GM19035 (cell line): ENCODE data around the gene ADGRV1.

Experiments used
- ATAC-seq: cut with Tn5 transposase; IDR thresholded peaks from one replicate; pipeline ENCODE4 v1.9.1; 2021; ENCODE audit not compliant: unreplicated experiment

ADGRV1 gene

DNA sequence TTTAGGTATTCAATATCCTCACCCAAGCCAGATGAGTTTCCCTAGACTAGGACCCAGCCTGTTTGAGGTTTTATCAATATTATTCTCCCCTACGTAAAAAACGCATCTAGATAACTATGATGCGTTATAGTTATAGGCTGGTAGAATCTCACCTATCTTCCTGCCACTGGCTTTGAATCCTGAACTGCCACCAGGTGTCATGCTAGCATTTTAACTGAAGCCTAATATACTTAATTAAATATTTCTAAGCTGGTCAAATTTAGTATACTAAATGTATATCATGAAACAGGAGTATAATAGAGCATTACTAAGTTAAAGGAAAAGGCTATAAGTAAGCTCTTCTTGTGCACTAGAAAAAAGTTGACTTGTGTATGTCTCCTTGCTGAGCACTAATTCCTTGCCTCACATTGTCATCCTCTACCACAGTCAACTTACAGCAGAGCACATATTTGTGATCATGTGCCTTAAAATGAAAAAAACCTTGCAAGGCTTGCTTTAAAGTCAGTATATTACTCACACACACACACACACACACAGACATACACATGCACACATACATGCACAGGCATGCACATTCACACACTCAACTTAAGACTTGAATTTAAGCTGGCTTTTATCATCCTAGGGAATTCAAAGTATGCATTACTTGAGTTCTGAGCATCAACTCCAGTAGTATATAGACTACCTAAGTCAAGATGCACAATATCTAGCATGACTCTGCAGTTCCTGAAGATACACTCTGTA, 303.4 kb downstream of the ADGRV1 start:
- no peak for ATAC-seq

DNA sequence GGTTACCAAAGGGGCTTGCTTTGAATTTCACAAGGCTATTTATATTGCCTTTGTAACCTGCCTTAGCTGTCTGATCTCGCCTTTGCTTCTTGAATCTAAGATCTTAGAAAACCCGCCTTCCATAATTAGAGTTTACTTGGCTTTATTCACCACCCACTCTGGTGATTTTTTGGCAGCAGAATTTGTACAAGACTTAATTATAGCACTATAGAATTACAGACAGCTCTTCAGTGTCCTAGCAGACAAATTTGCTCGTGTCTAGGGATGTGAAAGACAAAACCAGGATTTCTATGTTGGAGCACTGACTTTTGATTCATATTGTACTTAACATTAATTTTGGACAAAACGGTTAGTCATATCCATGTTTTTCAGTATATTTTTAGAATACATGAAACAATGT, 306.6 kb downstream of the ADGRV1 start:
- ATAC-seq = no peak

DNA sequence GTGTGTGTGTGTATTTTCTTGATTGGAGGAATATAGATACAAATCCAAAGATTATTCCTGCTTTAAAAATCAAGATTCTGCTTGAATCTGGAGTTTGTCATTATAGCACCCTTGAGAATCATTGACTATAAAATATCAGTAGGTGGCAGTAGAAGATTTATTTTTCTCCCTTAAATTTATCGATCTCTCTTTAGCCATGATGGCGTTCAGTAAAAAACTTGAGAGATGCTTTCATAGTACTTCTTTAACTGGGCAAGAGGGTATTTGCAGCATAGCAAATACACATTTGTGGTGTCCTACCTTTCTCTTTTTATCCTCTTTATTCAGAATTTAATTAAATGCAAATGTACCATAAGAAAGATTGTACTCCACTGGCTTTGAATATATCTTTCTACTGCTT, 307.7 kb downstream of the ADGRV1 start:
- ATAC-seq = peak; percentile 59

DNA sequence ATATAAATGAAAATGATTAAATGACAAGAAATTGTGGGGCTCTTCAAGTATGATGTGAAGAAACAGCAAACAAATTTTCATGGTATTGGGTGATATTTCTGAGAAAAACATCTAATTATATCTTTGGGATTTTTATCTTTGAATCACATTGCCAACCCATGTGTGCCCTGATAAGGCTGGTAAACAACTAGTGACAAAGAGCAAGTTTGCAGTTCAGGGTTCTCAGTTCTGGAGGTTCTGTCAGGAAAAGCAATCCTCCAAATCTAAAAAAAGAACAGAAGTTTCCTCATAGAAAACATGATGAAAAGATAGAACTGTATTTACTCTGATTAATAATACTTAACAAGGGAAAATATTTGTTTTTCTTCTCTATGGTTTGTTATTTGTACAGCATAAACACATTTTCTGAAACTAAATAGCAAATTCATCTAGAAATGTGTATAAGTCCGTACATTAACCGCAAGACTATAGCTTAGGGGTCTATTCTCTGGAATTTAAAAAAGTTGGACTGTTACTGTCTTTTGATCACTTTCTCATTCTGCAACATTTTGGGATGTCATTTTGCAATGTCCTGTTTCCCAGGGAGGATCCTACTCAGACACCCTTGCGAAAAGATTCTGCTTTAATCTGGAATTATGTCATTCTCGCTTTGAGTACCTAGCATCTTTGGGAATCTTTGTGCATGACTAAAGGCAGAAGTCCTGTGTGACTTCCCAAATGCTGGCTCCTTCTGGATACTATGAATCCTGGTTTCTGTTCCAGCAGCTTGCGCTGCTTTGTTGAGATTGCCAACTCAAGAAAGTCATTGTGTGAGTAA, 308.5 kb downstream of the ADGRV1 start:
- ATAC-seq = no peak

DNA sequence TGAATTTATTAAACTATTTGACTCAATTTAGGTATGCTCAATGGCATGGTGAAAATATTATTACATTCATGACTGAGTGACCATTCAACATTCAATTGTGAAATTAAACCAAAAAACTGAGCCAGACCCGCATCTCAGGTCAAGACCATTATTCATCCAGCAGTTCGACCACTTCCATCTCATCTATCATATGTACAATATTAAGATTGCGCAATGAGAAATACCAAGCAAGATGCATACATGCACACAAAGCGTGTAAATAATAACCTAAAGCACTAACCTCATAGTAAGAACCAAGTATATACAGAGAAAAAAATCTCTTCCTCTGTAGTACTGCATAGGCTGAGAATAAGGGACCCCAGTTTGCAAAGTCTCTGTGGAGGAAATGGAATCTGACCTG, 310.2 kb downstream of the ADGRV1 start:
- no peak for ATAC-seq

DNA sequence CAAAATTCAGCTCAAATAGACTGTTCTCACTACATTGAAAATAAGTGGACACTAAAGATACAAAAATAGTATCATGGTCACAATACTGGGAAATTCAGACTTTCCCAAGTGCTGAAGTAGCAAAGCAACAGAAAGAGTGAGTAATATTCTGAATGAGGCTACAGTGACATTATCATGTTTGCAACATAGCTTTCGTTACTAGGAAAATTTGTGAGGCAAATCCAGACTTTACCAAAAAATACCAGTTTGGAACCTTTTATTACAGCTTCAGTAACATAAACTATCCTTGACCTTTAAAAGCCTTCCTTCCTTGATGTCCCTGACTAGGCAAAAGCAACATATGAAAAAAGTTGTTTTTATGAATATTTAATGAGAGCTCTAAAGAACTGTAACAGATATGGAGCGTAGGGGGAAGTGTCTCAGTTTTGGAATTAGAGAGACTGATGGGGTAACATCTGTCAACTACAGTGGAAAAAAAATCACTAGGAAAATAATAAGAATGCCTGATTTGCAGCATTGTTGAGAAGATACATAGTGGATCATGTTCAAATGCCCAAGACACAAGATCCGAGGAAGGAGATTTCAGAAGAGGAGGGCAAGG, 312.9 kb downstream of the ADGRV1 start:
- ATAC-seq = no peak

DNA sequence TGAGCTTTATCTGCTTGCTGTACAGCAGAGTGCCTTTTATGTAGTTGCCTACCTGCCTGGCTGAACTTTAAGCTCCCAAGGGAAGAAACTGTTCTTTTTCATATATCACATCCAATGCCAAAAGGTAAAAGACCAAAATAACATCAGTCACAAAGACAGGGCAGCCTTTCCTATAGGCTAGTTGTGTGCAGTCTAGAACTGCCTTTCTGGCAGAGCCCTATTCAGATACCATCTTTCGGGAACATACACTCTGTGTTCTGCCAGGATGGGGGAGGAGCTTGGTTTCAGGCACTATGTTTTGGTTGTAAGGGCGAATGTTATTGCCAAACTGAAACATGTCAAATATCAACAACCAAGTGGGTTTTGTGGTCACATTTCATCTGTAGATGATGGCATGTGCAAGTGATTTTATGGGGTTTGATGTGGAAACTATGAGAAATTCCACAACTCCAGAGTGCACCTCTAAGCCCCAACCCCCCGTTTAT, 314.5 kb downstream of the ADGRV1 start:
- no peak for ATAC-seq

DNA sequence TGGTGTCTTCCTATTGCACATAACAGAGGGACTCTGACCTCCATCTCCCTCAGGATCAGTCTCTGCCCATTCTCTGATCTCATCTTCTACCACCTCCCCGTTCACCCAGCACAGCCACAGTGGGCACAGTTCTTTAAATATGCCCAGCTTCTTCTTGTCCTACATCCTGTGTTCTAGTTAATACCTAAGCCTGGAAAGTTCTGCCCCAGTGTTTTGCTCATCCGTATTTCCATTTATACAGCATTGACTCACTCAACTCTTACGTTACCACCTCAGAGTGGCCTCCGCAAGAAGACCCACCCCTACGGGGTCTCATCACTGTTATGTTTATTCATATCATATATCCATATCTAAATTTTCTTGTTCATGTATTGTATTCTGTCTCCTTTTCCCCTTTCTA, 315.5 kb downstream of the ADGRV1 start:
- ATAC-seq = no peak

DNA sequence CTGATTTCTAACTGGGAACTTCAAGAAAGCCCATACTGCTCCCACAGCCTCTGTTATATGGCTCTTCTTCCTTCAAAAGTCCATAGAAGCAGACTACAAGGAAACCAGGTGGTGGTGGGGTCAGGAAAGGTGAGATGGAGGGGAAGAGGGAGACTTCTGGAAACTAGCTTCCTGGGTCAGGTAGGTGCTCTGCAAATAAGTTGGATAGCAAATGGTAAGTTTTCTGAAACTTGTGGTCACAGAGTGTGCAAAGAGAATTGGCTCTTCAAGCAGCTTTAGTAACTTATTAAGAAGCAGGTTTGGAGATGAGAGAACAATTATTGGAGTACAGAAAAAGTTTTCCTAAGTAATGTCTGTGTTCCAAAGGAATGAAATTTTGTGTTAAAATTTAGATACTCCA, 316.9 kb downstream of the ADGRV1 start:
- ATAC-seq = no peak

DNA sequence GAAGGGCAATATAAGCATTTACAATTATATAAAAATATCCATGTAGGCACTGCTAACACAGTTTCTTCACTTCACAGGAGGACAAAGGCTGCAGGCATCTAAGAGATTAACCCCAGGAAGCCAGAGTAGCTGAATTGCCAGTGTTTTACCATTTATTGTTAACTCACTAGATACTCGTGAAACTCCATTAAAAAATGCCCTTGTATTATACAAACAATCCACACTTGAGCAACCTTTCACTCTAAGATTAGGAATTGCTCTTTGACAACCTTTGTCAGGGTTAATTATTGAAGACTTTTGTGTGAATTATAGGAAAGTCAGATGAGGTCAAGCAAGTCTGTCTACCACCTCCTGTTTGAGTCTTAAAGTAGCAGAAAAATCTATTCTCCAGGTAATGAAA, 317.8 kb downstream of the ADGRV1 start:
- no peak for ATAC-seq

DNA sequence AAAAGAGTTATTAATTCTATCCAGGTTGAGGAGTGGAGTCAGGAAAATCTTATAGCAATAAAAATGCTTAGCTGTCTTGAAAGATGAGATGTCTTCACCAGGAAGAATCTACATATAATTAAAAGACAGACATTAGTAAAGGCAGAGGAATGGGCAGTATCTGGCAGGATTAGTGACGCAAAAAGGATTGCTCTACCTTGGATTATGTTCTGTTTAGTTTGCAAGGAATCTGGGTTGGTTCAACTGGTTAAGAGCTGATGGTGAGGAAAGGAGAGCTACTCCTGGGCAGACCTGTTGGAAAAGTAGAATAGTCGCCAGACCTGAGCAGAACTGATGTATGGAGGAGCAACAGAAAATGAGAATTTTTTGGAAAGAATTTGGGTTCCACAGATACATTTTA, 318.5 kb downstream of the ADGRV1 start:
- ATAC-seq = no peak

DNA sequence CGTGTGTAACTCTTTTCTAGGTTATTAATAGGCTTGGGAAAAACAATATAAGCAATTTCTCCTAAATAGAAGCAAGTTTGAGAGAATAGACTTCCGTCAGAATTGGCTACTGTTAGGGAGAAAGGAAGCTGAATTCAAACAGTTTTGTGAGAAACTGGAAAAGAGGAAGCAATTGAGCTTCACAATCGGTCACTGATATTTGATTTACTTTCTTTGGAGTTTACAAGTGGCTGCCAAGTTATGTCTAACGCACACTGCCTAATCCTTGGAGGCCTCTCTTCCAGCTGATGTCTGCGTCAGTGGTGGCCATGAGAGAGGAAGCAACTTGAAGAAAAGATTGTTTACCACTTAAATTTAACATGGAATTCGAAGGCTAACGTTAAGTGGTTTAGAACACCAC, 319.5 kb downstream of the ADGRV1 start:
- ATAC-seq = no peak

DNA sequence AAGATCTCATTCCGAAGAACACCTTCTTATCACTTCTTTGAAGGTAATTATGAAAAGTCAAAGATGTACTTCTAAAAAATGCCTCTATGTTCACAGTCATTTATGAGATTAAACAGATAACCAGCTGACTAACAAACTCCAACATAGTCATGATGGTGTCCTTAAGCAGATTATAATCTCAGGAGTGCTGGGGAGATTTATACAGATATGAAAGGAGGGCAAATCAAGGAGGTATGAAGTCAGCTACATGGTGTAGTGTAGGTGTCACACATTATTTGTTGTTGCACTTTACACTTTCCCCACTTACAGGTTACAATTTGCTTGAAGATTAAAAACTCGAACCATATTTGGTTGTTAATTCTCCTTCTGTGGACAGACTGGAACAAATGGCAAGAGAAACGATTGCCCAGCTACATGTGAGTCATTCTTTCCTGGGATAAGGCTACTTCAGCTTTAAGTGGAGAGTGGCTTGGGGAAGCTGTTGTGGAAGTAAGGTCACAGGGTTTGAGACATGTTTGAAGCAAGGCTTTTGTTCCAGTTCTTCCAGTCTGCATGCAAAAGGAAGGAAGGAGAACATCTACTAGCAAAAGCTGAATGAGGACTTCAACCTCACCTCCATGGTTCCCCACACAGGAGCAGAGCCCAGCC, 320.1 kb downstream of the ADGRV1 start:
- no peak for ATAC-seq

DNA sequence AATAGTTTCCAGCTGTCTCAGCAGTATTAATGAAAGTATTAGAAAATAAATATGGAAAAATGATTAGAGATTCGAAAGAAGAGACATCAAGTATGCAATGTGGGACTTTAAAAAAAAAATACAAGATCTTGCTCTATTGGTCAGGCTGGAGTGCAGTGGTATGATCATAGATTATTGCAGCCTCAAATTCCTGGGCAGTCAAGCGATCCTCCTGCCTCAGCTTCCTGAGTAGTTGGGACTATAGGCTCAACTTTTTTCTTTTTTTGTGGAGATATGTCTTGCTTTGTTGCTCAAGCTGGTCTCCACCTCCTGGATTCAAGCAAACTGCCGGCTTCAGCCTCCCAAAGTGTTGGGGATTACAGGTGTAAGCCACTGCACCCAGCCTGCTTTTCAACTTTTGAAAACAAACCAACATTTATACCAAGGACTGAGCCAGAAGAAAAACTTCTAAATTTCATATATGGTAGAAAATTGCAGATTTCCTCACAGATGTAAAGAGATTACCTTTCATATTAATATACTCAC, 323.1 kb downstream of the ADGRV1 start:
- no peak for ATAC-seq

DNA sequence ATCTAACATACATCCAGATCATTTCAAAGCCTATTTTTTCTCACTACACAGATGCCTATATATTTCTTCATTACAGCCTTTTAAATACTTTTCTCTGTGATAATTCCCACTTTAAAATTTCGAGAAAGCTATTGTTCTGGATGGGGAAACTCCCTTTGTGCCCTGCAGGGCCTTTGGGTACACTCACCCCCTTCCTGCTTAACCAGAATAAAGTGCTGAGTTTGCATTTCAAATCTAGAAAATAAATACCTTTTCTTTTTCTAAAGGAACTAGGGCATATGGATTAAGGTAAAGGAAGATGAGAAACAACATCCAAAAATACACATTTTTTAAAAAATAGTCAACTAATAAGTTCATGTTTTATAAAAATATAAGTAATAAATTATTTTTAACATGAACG, 323.9 kb downstream of the ADGRV1 start:
- ATAC-seq = no peak

DNA sequence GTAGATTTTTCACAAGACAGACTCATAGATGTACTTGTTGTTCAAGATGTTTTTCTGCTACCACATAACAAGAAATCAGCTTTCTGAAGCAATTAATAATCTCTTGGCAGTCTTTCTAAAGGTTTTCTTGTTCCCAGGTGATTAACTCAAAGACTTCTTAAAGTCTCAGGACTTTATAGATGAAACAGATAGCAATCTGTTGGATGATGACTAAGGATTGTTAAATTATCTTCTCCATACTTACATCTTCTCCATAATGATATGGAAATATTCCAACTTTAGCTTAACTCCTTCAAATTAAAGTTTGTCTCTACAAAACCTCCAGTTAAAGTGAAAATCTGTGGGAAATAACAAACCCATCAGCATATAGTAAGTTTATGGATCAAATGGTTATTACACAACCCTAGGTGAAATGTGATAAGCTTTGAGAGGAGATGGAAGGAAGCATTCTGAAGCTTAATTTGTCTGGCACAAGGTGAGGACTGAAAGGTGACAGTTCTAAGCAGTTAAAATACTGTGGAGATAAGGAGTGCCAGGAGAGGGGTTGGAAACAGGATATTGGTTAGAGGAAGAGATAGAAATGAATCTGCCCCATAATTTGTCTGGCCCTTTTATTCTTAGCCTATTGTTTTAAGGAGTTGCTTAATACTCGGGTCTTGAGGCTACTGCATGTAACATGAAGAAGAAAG, 326.7 kb downstream of the ADGRV1 start:
- no peak for ATAC-seq

DNA sequence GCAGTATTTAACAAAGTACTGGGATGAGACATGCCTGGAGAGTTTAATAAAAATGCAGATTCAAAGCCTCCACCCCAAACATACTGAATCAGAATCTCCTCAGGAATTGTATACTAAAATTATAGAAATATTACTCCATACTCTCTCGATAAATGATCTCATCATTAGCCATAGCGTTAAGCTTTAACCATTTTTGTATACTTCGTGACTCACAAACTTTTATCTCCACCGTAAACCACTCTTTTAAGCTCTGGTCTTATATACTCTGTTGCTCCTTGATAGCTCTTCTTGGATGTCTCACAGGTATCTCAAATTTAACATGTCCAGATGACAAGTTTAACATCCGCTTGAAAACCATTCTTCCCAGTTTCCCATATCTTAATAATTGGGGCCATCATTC, 327.8 kb downstream of the ADGRV1 start:
- no peak for ATAC-seq

DNA sequence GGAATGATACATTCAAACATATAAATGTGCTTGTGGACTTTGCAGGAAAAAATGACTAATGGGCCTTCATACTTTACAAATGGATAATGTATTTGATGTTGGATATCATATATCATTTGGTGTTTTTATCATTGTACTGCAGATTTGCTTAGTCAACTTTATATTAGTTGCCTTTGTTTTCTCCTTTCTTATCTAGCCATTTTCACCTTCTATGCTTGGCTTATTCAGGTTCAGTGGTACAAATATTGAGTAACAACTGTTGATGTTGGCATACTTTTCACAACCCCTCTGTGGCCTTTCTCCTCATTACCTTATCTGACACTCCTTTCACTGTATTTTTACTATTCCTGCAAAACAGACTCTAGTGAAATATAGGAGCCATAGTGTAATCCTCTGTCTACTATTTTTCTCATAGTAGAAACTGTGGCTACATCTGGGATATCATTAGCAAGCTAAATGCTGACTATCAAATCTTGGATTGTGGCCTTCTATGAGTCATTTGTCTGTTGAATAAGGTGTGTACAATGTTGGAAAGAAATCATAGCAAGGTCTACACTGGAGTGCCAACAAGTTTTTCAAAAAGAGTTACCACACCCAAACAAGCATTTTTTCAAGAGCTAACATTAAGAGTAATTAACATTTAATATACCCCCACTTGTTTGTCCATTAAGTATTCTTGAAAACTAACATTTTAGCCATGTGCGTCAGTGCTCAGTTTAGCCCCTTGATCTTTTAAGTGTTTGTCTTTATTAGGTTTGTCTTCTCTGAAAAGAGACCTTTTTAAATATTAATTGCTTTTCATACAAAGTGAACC, 330.1 kb downstream of the ADGRV1 start:
- ATAC-seq = no peak

DNA sequence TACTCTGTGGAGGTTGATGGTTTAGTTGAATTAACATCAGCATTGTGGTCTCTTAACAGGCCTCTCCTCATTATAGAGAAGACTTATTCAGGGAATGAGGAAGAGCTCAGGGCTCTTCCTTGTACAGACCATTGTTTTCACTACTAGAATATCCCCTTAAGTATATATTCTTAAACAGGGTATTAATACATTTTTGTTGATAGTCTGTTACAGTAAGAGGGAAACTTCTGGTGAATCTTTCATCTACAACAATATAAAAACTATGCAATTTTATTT, 330.7 kb downstream of the ADGRV1 start:
- no peak for ATAC-seq

DNA sequence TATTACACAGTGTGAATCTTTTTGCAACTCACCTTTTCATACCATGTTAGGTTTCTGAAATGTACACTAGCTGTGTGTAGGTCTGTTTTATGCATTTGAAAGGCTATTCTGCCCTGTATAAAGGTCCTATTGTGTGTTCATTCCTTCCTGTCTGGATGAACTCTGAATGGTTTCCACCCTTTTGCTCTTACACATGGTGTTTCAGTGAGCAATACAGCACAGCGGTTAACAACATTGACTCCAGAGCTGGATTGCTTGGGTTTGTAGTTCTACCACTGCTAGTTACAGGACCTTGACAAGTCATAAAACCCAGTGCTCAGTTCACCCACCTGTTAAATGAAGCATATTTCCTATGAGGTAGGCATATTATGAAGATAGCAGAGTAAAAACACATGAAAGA, 331.6 kb downstream of the ADGRV1 start:
- ATAC-seq = no peak
